CD4-positive, CD25-positive, alpha-beta regulatory T cell (primary cell): ENCODE data around the gene RAD51B. TPM values are rescaled to one million over a fixed set of nuclear protein-coding genes. Genes with fewer than 3 reads are reported as not detected.
A peak's percentile ranks its signal among the peaks of the same experiment; 100 is the strongest.

Experiments used
- ATAC-seq, 2 donors: fragments of 150-1000 bp; cut with Tn5 transposase; one replicate each; pipeline ENCODE4 v1.10.0; 2021; ENCODE audit warnings: low read depth in 2 of 2, moderate number of reproducible peaks in 2 of 2, moderate library complexity in 1 of 2
- DNase-seq, 3 donors: peaks; one replicate each; pipeline versions ENCODE4 v3.0.0 to v3.0.0-alpha.2; 2012 to 2022; ENCODE audit warnings: mixed read lengths in 1 of 3
- H3K27ac ChIP-seq: one replicate; pipeline ENCODE4 v1.7.0; 2013; ENCODE audit warnings: mild to moderate bottlenecking, low read length; ENCODE audit not compliant: insufficient read depth, poor library complexity, severe bottlenecking
- H3K27me3 ChIP-seq: one replicate; pipeline ENCODE4 v1.7.0; 2013; ENCODE audit warnings: low read length; ENCODE audit not compliant: control insufficient read depth, insufficient read depth
- H3K36me3 ChIP-seq: one replicate; pipeline ENCODE4 v1.7.0; 2013; ENCODE audit warnings: mild to moderate bottlenecking, low read length, moderate library complexity; ENCODE audit not compliant: control insufficient read depth, insufficient read depth
- H3K4me1 ChIP-seq: 2 replicates; pipeline ENCODE4 v1.7.0; 2013; ENCODE audit warnings: mild to moderate bottlenecking, low read length; ENCODE audit not compliant: insufficient read depth, control insufficient read depth, poor library complexity, severe bottlenecking
- H3K4me3 ChIP-seq: one replicate; pipeline ENCODE4 v1.7.0; 2013; ENCODE audit warnings: low read depth, mild to moderate bottlenecking, low read length, moderate library complexity
- H3K9me3 ChIP-seq, 2 experiments: 1 replicate in 1 of 2; 2 replicates in 1 of 2; pipeline ENCODE4 v1.7.0; 2013; ENCODE audit warnings: low read length in 2 of 2, mild to moderate bottlenecking in 1 of 2, moderate library complexity in 1 of 2; ENCODE audit not compliant: control insufficient read depth in 2 of 2
- H3K27ac Mint-ChIP-seq, 3 donors: one replicate each; pipeline ENCODE4 v1.8.0; 2020 to 2022; ENCODE audit warnings: mild to moderate bottlenecking in 3 of 3, mixed read lengths in 3 of 3, moderate library complexity in 2 of 3
- H3K27me3 Mint-ChIP-seq: one replicate; pipeline ENCODE4 v1.8.0; 2022; ENCODE audit warnings: mild to moderate bottlenecking, mixed read lengths
- H3K36me3 Mint-ChIP-seq: one replicate; pipeline ENCODE4 v1.8.0; 2020; ENCODE audit warnings: mixed read lengths
- H3K4me1 Mint-ChIP-seq, 4 donors: one replicate each; pipeline ENCODE4 v1.8.0; 2020 to 2022; ENCODE audit warnings: mixed read lengths in 4 of 4, mild to moderate bottlenecking in 1 of 4
- H3K4me3 Mint-ChIP-seq, 4 donors: one replicate each; pipeline ENCODE4 v1.8.0; 2020 to 2022; ENCODE audit warnings: mild to moderate bottlenecking in 4 of 4, mixed read lengths in 4 of 4, moderate library complexity in 3 of 4
- H3K9me3 Mint-ChIP-seq, 7 donors: one replicate each; pipeline ENCODE4 v1.8.0; 2020 to 2022; ENCODE audit warnings: mixed read lengths in 7 of 7, mild to moderate bottlenecking in 3 of 7, moderate library complexity in 2 of 7
- polyA plus RNA-seq, 4 donors: library from polyadenylated mRNA; unstranded; fragments of 300-500 nt; fragmentation: Illumina TruSeq; gene quantifications; one replicate each; pipeline ENCODE4 v1.2.3, GENCODE V29; 2021
- total RNA-seq: library from RNA; stranded (reverse); gene quantifications from one replicate; pipeline ENCODE4 v1.2.3, GENCODE V29; 2022

RAD51B gene
- total and polyA plus RNA-seq, 5 donors from 2014 or later = 19.1 to 40.2 (median 28.1) TPM

DNA sequence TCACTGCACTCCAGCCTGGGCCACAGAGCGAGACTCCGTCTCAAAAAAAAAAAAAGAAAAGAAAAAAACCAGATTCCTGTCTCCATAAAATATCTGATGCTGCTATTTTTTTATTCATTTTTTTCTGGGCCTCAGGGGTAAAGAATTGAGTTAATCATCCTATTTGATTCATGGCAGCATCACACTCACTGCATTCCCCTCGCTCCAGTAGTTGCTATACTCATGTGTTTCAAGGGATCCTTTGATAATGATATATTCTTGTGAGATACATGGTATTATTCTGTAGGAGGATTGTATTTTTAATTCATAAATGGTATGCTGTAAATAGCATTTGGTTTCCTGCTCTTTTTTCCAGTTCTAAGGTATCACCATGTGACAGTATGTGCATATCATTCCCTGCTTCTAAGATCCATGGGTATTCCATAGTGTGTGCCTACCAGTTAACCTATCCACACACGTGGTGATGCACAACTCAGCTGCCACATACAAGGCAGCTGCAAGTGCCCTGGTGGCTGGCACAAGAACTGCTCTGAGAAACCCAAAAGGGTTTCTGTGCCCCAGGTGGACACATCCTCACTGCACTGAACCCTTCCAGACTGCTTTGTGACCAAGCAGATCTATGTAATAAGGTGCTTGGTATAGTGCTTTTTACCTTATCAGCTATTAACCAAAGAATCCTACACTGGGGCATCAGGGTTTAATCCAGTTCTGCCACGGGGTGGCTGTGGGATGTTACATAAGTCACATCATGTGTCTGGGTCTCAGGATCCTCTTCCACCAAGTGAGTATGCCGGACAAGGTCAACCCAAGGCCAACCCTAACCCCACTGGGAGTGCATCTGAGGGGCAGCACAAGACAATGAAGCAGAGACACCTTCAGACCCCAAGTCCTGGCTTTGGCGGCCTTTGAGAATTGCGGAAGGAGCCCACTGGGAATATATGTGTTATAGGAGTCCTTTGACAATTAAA is 898.7 kb downstream of the RAD51B start:
- Mint-ChIP-seq H3K36me3 (no peaks in the 10 kb centered on the region), H3K4me1 (peaks cover 17 to 69% (median 50%) of the 10 kb centered on the region in 4 donors), H3K27me3 (no peaks in the 10 kb centered on the region), H3K27ac (peak overlapping the region; percentile 18 to 86 (median 79)), H3K4me3 (peak overlapping the region in 1 of 4 donors; percentile 6), H3K9me3 (peaks cover 0 to 3% (median 0%) of the 10 kb centered on the region in 7 donors)
- no peaks in the 10 kb centered on the region for H3K27me3 ChIP-seq
- no peaks in the 10 kb centered on the region for H3K9me3 ChIP-seq
- H3K27ac ChIP-seq = no peak overlapping the region
- no peak for ATAC-seq
- H3K4me3 ChIP-seq = no peak overlapping the region
- DNase-seq = peak in 1 of 3 donors; percentile 54
- H3K36me3 ChIP-seq = no peaks in the 10 kb centered on the region
- peaks cover 19% of the 10 kb centered on the region for H3K4me1 ChIP-seq

DNA sequence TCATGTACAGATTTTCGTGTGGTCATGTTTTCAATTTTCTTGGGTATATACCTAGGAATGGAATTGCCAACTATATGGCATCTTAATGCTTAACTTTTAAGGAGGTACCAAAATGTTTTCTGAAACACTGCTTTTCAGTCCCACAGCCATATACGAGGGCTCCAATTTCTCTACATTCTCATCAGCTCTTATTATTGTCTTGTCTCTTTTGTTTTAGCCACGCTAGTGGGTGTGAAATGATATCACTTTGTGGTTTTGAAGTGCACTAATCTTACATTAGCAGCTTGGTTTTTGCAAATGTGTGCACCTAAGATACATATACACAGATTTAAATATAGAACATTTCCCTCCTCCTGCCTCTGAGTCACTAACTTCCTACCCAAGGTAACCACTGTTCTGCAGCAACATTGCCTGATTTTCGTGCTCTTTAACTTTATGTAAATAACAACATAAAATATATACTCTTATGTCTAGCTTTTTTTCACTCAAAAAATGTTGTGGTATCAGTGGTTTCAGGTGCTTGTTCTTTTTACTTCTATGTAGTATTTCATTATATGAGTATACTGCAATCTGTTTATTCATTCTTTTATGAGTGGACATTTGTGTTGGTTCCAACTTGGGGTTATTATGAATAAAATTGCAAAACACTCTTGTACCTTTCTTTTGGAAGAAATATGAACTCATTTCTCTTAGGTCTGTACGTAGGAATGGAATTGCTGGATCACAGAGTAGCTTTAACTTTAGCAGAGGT is 900.2 kb downstream of the RAD51B start:
- peak overlapping the region in 2 of 4 donors; percentile 46 to 57 for H3K4me3 Mint-ChIP-seq
- peak in 2 of 3 donors; percentile 36 to 69 for DNase-seq
- peak overlapping the region in 1 of 3 donors; percentile 1 for H3K27ac Mint-ChIP-seq

DNA sequence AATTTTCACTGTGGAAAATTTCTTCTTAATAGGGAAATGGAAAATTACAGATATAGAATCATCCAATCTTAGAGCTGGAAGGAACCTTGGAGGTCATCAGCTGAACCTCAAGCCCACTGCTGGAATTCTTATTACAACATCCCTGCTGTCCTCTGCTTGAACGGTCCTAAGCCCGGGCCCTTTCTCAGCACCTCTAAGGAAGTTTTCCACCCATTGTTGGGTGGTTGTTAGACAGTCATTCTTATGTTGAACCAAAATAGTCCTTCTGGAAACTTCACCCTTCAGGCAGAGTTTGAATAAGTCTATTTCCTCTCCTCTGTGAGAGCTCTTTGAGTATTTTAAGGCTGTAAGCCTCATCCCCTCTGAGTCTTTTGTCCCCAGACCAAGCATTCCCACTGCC is 902.6 kb downstream of the RAD51B start:
- Mint-ChIP-seq H3K27ac (peak overlapping the region in 2 of 3 donors; percentile 4 to 30), H3K9me3 (peaks cover 0 to 3% (median 0%) of the 10 kb centered on the region in 7 donors), H3K27me3 (no peaks in the 10 kb centered on the region), H3K36me3 (no peaks in the 10 kb centered on the region), H3K4me1 (peaks cover 22 to 47% (median 29%) of the 10 kb centered on the region in 4 donors), H3K4me3 (no peak overlapping the region)
- no peaks in the 10 kb centered on the region for H3K27me3 ChIP-seq
- no peak overlapping the region for H3K4me3 ChIP-seq
- peaks cover 9% of the 10 kb centered on the region for H3K4me1 ChIP-seq
- no peaks in the 10 kb centered on the region for H3K9me3 ChIP-seq
- ATAC-seq (no peak), DNase-seq (no peak)
- H3K27ac ChIP-seq = no peak overlapping the region
- no peaks in the 10 kb centered on the region for H3K36me3 ChIP-seq

More for the DNA sequence above, 900.2 kb downstream of the RAD51B start:
- Mint-ChIP-seq H3K4me1 (peaks cover 17 to 66% (median 42%) of the 10 kb centered on the region in 4 donors), H3K27me3 (no peaks in the 10 kb centered on the region), H3K36me3 (no peaks in the 10 kb centered on the region), H3K9me3 (peaks cover 0 to 3% (median 0%) of the 10 kb centered on the region in 7 donors)
- peak overlapping the region; percentile 41 for H3K27ac ChIP-seq
- peaks cover 9% of the 10 kb centered on the region for H3K4me1 ChIP-seq
- H3K27me3 ChIP-seq = no peaks in the 10 kb centered on the region
- peak; percentile 85 to 87 for ATAC-seq
- H3K36me3 ChIP-seq = no peaks in the 10 kb centered on the region
- H3K4me3 ChIP-seq = peak overlapping the region; percentile 40
- H3K9me3 ChIP-seq = no peaks in the 10 kb centered on the region

DNA sequence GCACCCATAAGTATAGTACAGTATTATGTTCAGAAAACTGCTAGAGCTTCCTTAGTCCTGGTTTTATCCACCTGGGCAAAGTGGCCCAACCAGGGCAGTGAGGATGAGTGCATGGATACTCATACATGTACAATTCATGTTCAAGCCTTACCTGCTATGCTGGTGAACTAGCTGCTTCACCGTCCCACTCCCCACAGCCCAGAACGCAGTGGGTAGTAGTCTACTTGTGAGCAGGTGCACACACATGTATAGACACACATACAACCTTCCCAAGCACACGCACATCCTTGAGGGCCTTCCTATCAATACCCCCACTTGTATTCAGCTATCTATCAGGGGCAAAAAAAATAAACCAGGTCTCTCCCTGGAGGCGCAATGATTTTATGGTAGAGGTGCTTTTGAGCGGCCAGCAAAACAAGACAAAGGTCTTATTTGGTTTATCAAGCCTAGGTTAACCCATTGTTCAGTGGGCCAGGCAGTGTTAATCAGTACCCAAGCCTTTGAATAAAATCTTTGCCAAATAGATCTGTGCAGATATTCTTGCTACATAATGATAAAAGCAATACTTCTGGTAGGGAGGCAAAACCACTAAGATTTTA is 903.5 kb downstream of the RAD51B start:
- H3K36me3 ChIP-seq = no peaks in the 10 kb centered on the region
- H3K27ac ChIP-seq = no peak overlapping the region
- Mint-ChIP-seq H3K4me3 (no peak overlapping the region), H3K9me3 (peaks cover 0 to 3% (median 0%) of the 10 kb centered on the region in 7 donors), H3K4me1 (peaks cover 23 to 45% (median 31%) of the 10 kb centered on the region in 4 donors), H3K27ac (no peak overlapping the region), H3K36me3 (no peaks in the 10 kb centered on the region), H3K27me3 (no peaks in the 10 kb centered on the region)
- H3K4me3 ChIP-seq = no peak overlapping the region
- no peak for DNase-seq
- H3K4me1 ChIP-seq = peaks cover 9% of the 10 kb centered on the region
- no peaks in the 10 kb centered on the region for H3K27me3 ChIP-seq
- no peak for ATAC-seq
- no peaks in the 10 kb centered on the region for H3K9me3 ChIP-seq

DNA sequence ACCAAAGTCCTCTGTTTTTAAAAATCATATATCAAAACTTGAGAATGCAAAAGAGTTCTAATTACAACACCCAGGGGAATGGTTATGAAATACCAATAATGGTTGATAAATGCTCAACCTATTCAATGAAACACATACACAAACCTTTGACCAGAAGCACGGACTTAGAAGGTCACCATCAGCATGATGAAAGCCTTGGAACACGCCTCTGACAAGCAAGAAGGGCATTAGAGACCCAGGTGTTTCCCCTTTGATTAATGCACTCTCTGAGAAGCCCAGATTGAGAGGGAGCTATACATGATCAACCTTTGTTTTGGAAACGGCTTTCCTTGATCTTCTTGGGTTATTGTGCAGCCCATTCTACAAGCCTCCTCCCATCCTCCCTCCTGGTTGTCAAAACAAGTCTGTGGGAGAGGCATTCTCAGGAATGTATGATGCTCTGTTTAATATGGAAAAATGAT is 904.3 kb downstream of the RAD51B start:
- no peak for DNase-seq
- Histone ChIP-seq H3K4me1 (peaks cover 13% of the 10 kb centered on the region), H3K4me3 (no peak overlapping the region), H3K36me3 (no peaks in the 10 kb centered on the region), H3K27me3 (no peaks in the 10 kb centered on the region), H3K27ac (no peak overlapping the region), H3K9me3 (no peaks in the 10 kb centered on the region)
- peaks cover 0 to 3% (median 0%) of the 10 kb centered on the region in 7 donors for H3K9me3 Mint-ChIP-seq
- peaks cover 27 to 47% (median 32%) of the 10 kb centered on the region in 4 donors for H3K4me1 Mint-ChIP-seq
- peak overlapping the region in 1 of 4 donors; percentile 15 for H3K4me3 Mint-ChIP-seq
- no peak for ATAC-seq
- no peaks in the 10 kb centered on the region for H3K36me3 Mint-ChIP-seq
- H3K27me3 Mint-ChIP-seq = no peaks in the 10 kb centered on the region
- no peak overlapping the region for H3K27ac Mint-ChIP-seq

DNA sequence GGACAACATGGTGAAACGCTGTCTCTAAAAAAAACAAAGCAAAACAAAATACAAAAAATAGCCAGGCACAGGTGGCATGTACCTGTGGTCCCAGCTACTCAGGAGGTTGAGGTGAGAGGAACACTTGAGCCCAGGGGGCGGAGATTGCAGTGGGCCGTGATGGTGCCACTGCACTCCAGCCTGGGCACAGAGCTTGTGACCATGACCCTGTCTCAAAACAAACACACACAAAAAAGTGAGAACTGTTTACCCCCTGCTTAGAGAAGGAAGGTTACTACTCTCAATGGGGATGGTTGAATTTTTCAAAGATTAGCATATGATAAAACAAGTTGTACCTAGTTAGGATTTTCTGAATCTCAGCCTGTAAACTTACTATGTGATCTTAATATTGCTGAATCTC is 905.3 kb downstream of the RAD51B start:
- Histone ChIP-seq H3K4me3 (no peak overlapping the region), H3K36me3 (no peaks in the 10 kb centered on the region), H3K9me3 (no peaks in the 10 kb centered on the region), H3K27me3 (no peaks in the 10 kb centered on the region), H3K4me1 (peaks cover 15% of the 10 kb centered on the region), H3K27ac (no peak overlapping the region)
- peaks cover 23 to 47% (median 30%) of the 10 kb centered on the region in 4 donors for H3K4me1 Mint-ChIP-seq
- no peak for ATAC-seq
- H3K4me3 Mint-ChIP-seq = no peak overlapping the region
- H3K36me3 Mint-ChIP-seq = no peaks in the 10 kb centered on the region
- peak overlapping the region in 2 of 3 donors; percentile 20 to 56 for H3K27ac Mint-ChIP-seq
- no peak for DNase-seq
- H3K9me3 Mint-ChIP-seq = peaks cover 0 to 2% (median 0%) of the 10 kb centered on the region in 7 donors
- no peaks in the 10 kb centered on the region for H3K27me3 Mint-ChIP-seq

DNA sequence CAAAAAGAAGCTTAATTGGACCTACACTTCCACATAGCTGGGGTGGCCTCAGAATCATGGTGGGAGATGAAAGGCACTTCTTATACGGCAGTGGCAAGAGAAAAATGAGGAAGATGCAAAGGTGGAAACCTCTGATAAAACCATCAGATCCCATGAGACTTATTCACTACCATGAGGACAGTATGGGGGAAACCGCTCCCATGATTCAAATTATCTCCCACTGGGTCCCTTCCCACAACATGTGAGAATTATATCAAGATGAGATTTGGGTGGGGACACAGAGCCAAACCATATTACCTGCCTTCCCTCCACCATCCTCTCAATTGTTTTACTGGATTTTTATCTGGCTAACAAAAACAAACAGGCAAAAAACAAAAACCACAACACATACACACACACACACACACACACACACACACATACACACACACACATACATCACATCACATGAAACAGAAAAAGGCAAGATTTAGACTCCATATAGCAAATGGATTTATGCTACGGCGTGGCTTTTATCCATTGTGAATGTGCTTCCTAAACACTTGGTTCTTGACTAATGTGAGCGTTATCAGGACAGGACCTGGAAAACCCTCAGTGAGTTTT is 906.6 kb downstream of the RAD51B start:
- no peak overlapping the region for H3K4me3 ChIP-seq
- H3K27me3 Mint-ChIP-seq = no peaks in the 10 kb centered on the region
- no peak for DNase-seq
- H3K9me3 Mint-ChIP-seq = peaks cover 0 to 1% (median 0%) of the 10 kb centered on the region in 7 donors
- peaks cover 20% of the 10 kb centered on the region for H3K4me1 ChIP-seq
- H3K36me3 ChIP-seq = no peaks in the 10 kb centered on the region
- no peak for ATAC-seq
- no peaks in the 10 kb centered on the region for H3K9me3 ChIP-seq
- H3K36me3 Mint-ChIP-seq = no peaks in the 10 kb centered on the region
- no peak overlapping the region for H3K27ac ChIP-seq
- H3K27me3 ChIP-seq = no peaks in the 10 kb centered on the region
- peaks cover 21 to 53% (median 33%) of the 10 kb centered on the region in 4 donors for H3K4me1 Mint-ChIP-seq
- no peak overlapping the region for H3K4me3 Mint-ChIP-seq
- no peak overlapping the region for H3K27ac Mint-ChIP-seq
